DMS153 (cell line): Measurements from ENCODE around the gene IGSF9B.

Experiments used
- DNase-seq: peaks from one replicate; lab custom pipeline; 2025; lab: John Stamatoyannopoulos, UW

The IGSF9B gene

DNA sequence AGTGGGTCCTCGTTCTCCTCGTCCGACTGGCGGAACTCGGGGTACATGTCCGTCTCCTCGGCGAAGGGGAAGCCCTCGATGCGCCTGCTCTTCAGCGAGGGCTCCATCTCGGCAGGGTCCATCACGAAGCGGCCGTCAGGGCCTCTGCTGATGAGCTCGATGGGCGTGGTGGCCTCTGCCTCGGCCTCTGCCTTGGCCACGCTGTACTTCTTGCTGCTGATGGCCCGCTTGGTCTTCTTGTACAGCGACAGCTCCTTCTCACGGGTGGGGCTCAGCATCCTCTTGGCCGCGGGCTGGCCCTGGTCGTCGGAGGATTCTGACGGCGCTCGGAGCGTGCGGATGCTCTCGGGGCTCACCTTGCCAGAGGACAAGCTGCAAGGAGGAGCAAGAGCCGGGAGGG, 35.7 kb downstream of the IGSF9B start:
- no peak for DNase-seq

DNA sequence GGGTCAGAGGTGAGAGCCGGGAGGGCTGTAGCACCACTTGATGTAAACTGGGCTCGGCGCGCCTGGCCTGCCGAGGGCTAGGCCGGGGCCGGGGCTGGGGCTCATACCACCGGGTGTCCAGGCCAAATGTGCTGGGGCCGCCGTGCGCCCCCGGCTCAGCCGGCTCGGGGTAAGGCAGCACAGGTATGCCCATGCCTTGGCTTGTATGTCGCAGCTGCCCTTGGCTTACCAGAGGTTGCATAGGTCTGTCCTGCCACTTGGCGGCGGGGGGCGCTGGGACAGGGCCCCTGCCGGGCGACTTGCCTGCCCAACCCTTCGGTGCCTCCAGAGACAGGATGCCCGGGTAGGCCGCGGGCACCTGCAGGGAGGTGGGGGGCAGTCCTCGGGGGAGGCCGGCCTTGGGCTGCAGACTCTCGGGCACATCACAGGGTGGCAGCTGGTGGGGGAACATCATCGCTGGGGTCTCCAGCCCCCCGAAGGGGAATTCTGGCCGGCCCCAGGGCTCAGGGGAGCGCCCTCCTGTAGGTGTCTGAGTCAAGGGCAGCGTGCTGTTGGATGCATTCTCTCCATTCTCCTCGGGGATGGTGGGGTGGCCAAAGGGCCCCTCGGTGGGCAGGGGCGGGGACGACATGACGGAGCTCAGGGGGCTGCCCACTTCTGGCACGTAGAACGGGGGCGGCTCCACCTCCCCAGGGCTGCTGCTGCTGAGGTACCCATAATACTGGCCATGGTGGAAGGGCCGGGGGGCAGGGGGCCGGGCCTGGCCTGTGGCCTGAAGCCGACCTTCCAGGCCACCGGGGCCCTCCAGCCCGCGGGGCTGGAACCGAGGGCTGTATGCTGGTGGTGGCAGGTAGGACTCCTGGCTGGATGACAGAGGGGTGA, 36.4 kb downstream of the IGSF9B start:
- no peak for DNase-seq

DNA sequence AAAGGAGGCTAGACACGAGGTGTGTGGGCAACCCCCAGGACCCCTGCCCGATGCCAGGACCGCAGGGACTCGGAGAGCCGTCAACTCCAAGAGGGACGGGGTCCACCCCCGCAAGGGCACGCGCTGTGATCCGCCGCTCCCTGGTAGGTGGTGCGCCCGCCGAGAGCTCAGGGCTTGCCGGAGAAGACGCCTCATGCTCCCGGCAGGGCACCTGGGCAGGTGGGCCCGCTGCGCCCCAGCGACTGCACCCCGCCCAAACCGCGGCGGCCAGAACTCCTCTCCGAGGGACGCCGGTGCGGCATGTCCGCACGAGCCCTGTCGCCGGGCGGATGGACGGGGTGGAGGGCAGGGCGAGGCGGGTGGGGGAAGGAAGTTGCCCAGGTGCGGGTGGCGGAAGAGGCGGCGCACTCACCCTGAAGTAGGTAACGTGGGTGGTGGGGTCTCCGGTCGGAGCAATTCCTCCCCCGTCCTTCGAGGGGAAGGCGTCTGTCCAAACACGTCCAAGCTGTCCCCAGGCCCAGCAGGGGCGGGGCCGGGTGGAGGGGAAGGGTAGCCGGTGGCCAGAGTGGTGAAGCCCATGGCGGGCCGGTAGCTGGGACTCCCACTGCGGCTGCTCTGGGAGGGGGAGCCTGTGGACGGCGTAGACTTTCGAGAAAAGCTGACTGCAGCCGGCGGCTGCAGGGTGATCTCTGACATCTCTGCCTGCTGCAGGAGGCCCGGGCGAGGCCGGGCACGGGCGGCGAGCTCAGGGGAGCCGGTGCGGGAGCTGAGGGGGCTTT, 37.2 kb downstream of the IGSF9B start:
- DNase-seq: no peak

DNA sequence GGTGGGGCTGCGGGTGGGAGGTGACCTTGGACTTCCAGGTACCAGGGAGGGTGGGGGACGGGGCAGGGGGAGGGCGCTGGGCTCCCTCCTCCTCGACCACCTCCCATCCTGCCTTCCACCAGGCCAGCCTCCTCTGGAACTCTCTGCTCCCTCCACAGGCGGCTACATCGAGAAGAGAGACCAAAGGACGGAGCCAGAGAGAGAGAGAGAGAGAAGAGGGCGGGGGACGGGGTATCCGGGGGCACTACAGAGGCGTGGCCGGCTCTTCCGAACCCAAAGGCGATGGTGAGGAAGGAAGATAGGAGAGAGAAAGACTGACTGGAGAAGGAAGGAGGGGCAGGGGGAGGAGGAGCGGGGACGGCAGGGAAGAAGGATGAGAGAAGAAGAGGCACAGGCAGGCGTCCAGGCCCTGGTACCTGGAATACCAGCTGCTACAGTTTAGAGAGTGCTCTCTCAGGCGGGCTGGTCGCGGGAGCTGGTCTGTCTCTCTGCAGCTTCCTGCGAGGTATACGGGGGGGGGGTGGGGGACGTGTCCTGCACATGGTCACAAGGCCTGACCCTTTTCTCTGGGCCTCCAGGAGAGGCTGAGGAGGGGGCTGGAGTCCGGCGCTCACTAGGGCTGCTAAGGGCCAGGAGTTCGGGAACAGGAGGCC, 38.0 kb downstream of the IGSF9B start:
- DNase-seq: no peak

DNA sequence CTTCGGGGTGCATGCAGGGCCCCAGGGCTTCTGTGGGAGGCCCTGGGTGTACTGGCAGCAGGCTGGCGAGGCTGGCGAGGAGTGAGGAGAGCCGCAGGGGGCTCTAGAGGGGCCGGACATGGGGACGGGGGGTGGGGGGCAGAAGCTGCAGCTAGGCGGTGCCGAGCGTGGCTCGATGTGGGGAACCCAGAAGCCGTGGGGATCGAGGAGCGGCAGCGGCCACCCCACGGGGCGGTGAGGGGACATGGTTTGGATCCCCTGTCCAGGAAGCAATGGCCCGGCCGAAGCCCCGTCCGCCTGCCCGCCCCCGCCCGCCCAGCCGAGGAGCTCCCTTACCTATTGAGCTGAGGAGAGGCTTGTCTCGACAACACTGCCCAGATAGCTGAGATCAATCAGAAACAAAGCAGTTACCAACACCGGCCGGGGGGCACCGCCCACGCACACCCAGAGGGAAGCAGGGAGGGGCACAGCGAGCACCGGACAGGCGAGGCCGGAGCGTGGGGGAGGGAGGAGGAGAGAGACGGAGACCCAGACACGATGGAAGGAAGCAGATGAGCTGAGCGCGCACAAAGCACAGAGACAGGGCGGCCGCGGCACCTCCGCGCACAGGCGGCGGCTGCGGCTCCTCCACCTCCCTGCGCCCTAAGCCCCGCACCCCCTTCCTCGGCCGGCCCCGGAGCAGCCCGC, 38.7 kb downstream of the IGSF9B start:
- no peak for DNase-seq

DNA sequence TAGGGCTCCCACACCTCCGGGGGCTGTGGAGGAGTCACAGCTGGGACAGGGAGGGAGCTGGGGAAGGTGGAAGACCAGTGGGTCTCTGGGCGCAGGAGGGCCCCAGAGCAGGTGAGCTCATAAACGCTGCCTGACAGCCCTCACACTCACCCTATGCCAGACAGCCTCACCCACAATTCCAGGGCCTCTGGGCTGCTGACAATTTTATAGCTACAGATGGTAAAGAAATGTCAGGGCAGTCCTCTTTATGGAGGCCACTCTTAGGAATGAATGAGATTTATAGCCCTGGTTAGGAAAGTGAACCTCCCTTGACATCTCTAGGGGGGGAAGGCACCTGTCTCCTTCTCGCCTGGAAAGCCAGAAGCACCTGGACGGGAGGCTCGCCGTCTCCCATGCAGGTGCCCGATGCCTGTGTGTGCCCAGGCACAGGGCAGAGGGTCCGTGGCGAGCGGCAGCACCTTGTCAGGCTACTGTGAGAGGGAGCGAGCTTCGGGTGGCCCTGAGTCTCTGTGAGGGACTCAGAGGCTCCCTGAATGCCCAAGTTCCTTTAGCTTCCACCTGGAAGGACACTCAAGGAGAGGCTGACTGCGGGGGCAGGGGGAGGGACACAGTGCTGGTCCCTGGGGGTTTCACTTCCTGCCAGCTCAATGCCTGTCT, 39.9 kb downstream of the IGSF9B start:
- no peak for DNase-seq

DNA sequence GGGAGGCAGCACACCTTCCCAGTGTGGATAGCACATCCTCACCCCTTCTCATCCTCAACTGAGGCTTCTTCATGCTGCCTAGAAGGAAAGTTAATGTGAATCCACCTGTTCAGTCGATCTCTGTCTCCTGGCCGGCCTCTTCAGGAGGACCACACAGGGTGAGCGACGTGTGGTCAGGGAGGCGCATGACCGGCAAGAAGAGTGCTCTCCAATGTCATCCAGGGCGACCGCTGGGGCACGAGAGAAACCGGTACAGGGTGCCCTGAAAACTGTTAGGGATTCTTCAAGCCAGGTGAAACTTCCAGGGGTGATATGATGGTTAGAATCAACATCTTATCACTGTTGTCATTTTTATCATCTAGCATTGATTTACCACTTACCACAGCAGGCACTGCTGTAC, 43.0 kb downstream of the IGSF9B start:
- DNase-seq: no peak

DNA sequence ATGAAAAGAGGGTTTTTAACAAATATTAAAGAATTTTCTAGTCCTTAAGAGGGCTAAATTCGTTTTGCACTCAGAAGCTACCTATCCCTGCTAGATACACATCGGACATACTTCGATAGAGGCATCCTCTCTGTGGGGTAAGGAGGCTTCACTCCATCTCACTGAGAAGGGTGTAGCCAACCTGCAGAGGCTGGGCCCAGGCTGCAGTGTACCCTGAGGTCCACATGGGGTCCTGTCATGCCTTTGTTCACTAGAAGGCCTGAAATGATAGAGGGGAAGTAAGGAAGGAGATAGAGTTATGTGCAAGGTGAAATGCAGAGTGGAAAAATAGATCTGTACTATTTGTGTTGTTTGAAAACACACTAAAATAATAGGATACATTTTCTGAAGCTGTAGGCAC, 45.6 kb downstream of the IGSF9B start:
- no peak for DNase-seq

DNA sequence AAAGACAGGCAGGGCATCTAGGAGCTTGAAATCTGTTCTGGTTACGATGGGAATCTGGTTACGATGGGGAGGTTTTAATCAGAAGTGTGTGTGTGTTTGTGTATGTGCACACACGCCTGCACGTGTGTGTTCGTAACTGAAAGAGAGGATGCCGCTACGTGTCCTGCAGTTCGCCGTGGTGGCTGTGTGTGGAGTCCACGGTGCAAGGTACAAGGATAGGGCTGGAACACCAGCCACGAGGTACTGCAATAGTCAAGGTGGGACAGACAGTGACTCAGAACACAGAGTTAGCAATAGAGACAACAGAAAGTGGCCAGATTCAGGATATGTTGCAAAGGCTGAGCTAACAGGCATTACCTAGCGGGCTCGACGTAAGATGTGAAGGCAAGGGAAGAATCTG, 46.7 kb downstream of the IGSF9B start:
- DNase-seq: no peak

DNA sequence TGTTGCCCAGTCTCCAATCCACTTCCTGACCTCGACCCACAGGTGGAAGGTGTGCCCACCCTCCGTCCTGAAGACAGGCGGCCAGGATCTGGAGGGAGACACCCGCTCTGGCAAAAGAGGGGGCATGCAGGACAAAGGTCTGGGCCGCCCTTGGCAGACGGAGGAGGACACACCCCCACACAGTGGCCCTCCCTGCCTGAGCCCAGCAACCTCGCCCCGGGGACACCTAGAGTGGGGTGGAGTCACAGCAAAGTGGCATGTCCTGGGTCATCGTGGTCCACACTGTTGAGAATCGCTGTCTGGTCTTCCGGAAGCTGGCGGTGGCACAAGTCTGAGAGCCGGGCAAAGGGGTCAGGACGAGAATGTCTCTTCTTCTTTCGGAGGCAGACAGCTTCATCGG, 47.9 kb downstream of the IGSF9B start:
- DNase-seq: no peak

DNA sequence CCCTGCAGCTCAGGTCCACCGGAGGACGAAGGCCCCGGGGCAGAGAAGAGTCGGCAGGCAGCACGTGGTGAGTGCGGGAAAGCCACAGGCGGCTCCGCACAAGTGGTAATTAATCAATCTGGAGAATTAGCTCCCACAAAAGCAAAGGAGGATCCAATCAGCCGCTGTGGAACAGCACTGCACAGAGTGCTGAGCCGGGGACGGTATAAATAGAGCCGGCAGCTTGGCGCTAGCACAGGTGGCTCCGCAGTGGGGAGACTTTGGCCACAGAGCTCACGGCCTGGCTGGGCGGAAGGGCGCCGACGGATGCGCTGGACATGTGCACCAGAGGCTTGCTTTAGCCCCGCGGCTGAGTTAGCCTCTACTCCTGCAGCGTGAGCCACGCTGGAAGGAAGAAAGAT, 48.9 kb downstream of the IGSF9B start:
- DNase-seq: no peak

DNA sequence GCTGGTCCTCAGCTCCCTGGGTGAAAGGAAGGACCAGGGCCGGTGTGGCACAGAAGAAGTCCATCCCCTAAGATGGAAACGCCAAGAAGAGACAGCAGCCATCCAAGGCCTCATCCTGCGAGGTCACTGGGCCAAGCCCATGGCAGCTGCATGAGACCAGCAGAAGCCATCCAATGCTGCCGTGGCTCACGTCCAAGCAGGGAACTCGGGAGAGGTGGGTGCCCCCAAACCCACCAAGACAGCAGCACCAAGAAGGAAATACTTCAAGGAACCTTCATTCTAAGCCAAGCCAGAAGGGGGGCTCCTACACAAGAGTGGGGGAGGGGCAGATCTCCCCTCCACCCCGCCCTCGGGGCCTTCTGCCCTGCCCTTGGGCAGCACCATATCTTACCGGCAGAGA, 49.6 kb downstream of the IGSF9B start:
- DNase-seq: no peak

DNA sequence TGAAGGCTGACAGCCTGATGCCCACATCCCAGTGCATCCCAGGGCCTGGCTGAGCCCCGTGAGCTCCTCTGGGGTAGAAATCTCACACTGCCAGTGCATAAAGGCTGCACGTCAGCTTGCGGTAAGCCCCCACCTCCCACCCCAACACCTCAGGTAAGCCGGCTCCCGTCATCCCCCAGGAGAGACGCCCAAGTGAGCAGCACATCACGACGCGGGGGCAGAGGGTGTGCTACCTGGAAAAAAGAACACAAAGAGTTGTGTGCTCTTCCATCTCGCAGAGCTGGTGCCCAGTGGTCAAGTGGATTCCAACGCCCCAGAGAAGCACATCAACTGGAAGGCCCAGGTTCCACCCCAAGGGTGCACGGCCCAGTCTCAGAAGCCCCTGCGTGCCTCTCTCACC, 50.0 kb downstream of the IGSF9B start:
- DNase-seq: no peak

DNA sequence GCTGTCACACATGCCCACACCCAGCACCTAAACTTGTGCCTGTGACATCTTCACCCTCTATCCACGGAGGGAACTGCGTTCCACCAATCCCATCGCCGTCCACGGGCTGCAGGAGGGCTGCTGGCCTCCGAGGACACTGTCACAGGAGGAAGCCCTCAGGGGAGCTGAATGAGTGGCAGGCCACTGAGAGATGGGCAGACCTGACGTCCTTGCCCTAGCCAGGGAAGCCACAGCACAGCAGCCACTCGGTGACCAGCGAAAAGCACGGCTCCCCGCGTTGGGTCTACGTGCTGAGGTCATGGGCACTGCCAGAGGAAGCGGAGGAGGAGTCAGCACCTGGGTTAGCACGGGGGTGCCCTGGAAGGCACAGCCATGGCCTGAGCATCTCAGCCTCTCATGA, 50.5 kb downstream of the IGSF9B start:
- no peak for DNase-seq

DNA sequence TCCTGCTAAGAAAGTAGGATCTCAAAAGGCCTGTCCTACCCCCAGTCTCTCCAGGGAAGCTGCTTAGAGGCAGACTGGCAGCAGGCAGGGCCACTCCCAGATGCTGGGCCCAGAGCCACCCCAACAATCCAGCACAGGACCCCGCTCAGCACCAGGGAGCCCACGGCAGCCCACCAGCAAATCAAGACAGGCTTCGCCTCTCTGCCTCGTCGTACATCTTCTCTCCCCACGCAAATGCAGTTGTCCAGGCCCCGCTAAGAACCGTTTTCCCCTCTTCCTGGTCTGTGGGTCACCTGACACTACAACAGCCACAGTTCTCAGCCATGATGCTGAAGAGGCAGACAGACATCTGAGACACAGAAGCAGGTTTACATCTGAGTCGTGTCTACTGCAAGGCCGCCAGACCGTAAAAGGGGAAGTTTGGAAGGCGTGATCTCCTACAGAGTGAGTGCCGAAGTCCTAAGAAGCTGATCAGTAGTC, 51.1 kb downstream of the IGSF9B start:
- no peak for DNase-seq

DNA sequence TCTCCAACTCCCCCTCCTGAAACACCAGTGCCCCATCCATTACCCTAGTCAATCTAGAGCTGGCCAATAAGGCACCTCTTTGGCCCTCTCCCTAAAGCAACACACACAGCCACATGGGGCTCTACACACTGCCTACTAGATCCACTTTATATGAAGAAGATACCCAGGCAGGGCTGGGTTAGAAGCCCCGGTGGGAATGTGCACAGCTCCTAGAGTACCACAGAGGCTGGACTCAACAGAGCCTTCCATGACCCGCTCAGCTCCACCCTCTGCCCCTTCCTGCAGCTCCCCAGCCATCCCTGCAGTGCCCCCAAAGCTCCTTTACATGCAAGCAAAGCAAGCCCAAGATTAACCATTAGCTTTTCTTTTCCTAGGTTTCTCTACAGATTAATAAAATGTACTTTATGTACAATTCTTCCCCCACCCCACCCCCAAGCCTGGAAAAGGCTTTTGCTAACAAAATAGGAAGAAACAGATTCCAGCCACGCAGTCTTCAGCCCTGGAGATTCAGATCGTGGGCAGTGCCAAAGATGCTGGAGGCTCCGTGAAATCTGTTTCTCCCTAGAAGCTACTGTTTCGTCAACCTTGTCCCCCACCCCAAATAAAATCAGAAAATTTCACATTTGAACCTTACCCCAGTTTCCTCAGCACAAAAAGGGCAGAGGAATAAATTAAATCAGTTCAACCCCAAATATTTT, 51.8 kb downstream of the IGSF9B start:
- DNase-seq: no peak

DNA sequence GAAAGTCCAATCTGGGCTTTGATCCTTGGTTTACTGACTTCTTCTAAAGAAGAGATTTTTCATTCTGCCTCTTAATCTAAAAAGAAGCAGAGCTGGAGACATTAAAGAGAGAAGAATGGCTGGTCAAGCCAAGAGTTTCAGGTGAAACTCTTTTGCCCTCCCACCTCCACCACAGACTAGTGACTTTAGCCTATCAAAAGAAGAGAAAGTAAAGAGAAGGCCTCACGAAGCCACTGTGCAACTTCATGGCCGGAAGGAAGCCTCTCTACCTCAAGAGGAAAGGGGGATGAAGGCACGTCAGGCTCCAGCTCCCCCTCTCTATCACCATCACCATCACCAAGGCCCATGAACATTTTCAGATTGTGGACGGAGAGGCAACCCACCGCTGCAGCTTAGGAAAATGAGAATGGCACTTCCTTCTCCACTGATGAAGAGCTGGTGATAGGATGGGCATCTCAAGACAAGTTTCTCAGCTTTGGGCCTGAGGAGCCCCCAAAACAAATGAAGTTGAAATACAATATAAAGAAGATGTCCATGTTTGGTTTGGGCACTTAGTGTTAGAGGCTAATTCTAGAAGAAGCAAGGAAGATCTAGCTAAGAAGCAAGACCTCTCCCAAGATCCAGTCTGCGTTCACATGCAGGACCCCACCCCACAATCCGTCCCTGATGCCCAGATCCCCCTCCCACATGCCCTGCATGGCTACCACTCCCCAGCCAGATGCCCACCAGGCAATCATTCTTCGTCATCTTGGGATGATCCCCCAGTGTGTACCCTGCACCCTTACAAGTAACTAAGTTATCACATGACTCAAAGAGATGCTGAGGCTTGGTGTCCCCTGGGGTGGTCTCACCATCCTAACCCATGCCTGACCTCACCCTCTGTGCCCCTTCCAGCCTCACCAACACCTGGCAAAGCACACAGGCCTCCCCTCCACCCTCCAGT, 52.6 kb downstream of the IGSF9B start:
- DNase-seq: no peak

DNA sequence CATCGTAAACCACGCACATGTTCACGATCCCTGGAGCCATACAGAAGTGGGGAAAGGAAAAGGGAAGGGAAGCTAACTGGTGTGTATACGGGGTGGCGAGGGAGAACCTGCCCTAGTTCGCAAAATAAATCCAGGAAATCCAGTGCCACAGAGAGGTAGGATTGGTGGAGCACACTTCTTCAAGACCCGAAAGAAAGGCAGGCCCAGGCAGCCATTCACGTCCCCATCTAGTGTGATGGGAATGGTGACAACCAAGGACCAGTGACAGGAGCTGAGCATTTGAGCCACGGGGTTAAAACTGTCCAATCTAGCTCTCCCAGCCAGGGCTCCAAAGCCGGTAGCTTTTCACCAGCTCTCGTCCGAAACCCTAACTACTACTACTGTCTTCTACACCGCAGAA, 53.7 kb downstream of the IGSF9B start:
- DNase-seq: no peak

DNA sequence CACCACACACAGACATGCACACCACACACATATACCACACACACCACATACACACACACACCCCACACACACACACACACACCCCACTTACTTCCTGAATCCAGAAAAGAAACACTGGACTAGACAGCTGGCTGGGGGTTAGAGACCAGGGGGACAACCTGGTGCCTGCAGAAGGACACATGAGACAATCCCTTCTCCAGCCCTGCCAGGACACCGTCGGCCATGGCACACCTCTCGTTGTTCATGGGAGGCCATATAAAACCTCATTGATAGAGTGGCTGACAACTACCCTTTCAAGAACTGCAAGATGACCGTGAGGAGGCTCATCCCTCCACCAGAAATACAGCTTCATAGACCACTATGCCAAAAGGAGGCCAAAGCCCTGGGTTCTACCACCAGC, 54.3 kb downstream of the IGSF9B start:
- DNase-seq: no peak

DNA sequence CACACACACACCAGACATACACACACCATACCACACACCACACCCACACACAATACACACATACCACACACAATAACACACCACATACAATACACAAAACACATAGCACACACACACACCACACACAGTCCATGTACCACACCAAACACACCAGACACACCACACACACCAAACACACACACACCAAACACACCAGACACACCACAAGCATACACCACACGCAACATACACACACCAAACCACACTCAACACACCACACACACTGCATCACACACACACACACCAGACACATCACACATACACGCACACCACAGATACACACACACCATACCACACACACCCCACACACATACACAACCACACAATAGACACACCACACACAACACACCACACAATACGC, 54.8 kb downstream of the IGSF9B start:
- DNase-seq: no peak
